ENCODE results near the gene ENTR1. TPM values are rescaled to one million over a fixed set of nuclear protein-coding genes. Genes with fewer than 3 reads are reported as not detected.
A peak's percentile ranks its signal among the peaks of the same experiment; 100 is the strongest.

ENTR1 gene
- total RNA-seq, 1 experiment from 2014 or later: 90.8 TPM

- H3K27ac ChIP-seq (ENCODE audit: low read length): no peak overlapping the region
- ATAC-seq: peak; percentile 43; the same call in 1 of the 2 replicates
- no peaks in the 10 kb centered on the region for H3K27me3 ChIP-seq (ENCODE audit: control insufficient read depth, insufficient read depth, low read length)
- H3K9me3 ChIP-seq (ENCODE audit: control insufficient read depth, insufficient read depth, low read depth, low read length): no peaks in the 10 kb centered on the region
- intact Hi-C loops (cut with micrococcal nuclease; ENCODE audit: unreplicated experiment) (no loop called here), in situ Hi-C loops (cut with HindIII; ENCODE audit: low pct_unique_long_range_greater_than_20kb, low sequenced_read_pairs) (no loop called here)
- no peaks in the 10 kb centered on the region for H3K4me1 ChIP-seq (ENCODE audit: control insufficient read depth, insufficient read depth, low read length)
- no peak overlapping the region for H3K4me3 ChIP-seq (ENCODE audit: low read depth in 2 of 2, low read length in 2 of 2)
- CTCF ChIA-PET: no interaction called here
- no peak for DNase-seq (ENCODE audit: low read depth, low spot score)
- H3K36me3 ChIP-seq (ENCODE audit: control insufficient read depth, insufficient read depth, low read length): peaks cover 5% of the 10 kb centered on the region
- BruUV-seq (replicated peaks): no TSS peak
- POLR2A ChIA-PET: no interaction called here
- TF ChIP-seq REST (IDR thresholded peaks at IDR 0.05; ENCODE audit: insufficient read depth in 1 of 2, low read depth in 2 of 2, low read length in 1 of 2) (no peak), CTCF (IDR thresholded peaks at IDR 0.05) (no peak), TCF7L2 (IDR thresholded peaks at IDR 0.05; ENCODE audit: low read depth, low read length) (no peak), POLR2AphosphoS5 (IDR thresholded peaks at IDR 0.05; ENCODE audit: low read depth, low read length) (no peak), SIN3A (IDR thresholded peaks at IDR 0.05; ENCODE audit: borderline replicate concordance, insufficient read depth, low read depth, low read length) (no peak)
Measured at GRCh38 chr9:136455043-136456002, 44.9 kb upstream of the ENTR1 start.

- Histone ChIP-seq H3K9me3 (ENCODE audit: control insufficient read depth, insufficient read depth, low read depth, low read length) (no peaks in the 10 kb centered on the region), H3K4me3 (ENCODE audit: low read depth in 2 of 2, low read length in 2 of 2) (no peak overlapping the region), H3K36me3 (ENCODE audit: control insufficient read depth, insufficient read depth, low read length) (peaks cover 3% of the 10 kb centered on the region), H3K27ac (ENCODE audit: low read length) (no peak overlapping the region), H3K4me1 (ENCODE audit: control insufficient read depth, insufficient read depth, low read length) (no peaks in the 10 kb centered on the region), H3K27me3 (ENCODE audit: control insufficient read depth, insufficient read depth, low read length) (no peaks in the 10 kb centered on the region)
- ChIA-PET POLR2A (no interaction called here), CTCF (interaction anchor here (0.5 kb wide), 1 partner anchor 187 kb away, joined by 4 read pairs; no protein-coding TSS in a partner anchor)
- ATAC-seq (no peak), DNase-seq (ENCODE audit: low read depth, low spot score) (no peak)
- in situ Hi-C loops (cut with HindIII; ENCODE audit: low pct_unique_long_range_greater_than_20kb, low sequenced_read_pairs) (no loop called here), intact Hi-C loops (cut with micrococcal nuclease; ENCODE audit: unreplicated experiment) (no loop called here)
- TF ChIP-seq CTCF (IDR thresholded peaks at IDR 0.05): no peak
- no peak for TF ChIP-seq REST (IDR thresholded peaks at IDR 0.05; ENCODE audit: insufficient read depth in 1 of 2, low read depth in 2 of 2, low read length in 1 of 2)
- TF ChIP-seq TCF7L2 (IDR thresholded peaks at IDR 0.05; ENCODE audit: low read depth, low read length): no peak
- no peak for TF ChIP-seq SIN3A (IDR thresholded peaks at IDR 0.05; ENCODE audit: borderline replicate concordance, insufficient read depth, low read depth, low read length)
- TF ChIP-seq POLR2AphosphoS5 (IDR thresholded peaks at IDR 0.05; ENCODE audit: low read depth, low read length): no peak
- no TSS peak for BruUV-seq (replicated peaks)
Measured at GRCh38 chr9:136454026-136454796, 43.8 kb upstream of the ENTR1 start.
